Neural progenitor cell (in vitro differentiated cells): ENCODE results near the gene CCDC120.

Source experiments
- EZH2 ChIP-seq: fragments of 200-600 bp; sonication (generic); IDR thresholded peaks from 2 replicates; pipeline ENCODE4 v1.6.1; 2017; ENCODE audit warnings: antibody characterized with exemption, mild to moderate bottlenecking, moderate library complexity
- EZH2phosphoT487 ChIP-seq: fragments of 200-600 bp; sonication (generic); IDR thresholded peaks from 2 replicates; pipeline ENCODE4 v1.6.1; 2017; ENCODE audit warnings: antibody characterized with exemption
- TF ChIP-seq, protein P1 (sequence below): fragments of 200-600 bp; sonication (generic); IDR thresholded peaks from 2 replicates; pipeline ENCODE4 v1.5.1; 2017; ENCODE audit warnings: antibody characterized with exemption, mild to moderate bottlenecking

DNA sequence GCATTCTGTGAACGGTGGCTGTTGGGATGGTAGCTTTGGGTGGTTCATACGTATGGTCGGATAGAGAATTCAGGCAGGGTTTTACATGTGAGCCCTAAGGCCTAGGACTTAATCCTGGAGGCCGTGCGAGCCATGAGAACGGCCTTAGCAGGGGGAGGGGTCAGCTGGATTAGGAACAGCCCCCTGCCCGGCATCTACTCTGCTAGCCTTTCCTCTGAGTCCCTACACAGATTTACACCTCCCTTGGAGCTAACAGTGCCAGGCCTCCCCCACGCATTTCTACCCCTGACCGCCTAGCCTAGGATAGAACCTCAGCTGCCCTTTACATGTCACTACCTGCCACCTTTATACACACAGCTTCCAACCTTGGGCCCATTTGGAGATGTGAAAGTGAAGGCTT lies 7.9 kb downstream of the CCDC120 start:
- TF ChIP-seq, protein P1, sequence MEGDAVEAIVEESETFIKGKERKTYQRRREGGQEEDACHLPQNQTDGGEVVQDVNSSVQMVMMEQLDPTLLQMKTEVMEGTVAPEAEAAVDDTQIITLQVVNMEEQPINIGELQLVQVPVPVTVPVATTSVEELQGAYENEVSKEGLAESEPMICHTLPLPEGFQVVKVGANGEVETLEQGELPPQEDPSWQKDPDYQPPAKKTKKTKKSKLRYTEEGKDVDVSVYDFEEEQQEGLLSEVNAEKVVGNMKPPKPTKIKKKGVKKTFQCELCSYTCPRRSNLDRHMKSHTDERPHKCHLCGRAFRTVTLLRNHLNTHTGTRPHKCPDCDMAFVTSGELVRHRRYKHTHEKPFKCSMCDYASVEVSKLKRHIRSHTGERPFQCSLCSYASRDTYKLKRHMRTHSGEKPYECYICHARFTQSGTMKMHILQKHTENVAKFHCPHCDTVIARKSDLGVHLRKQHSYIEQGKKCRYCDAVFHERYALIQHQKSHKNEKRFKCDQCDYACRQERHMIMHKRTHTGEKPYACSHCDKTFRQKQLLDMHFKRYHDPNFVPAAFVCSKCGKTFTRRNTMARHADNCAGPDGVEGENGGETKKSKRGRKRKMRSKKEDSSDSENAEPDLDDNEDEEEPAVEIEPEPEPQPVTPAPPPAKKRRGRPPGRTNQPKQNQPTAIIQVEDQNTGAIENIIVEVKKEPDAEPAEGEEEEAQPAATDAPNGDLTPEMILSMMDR = no peak
- no peak for TF ChIP-seq EZH2
- no peak for TF ChIP-seq EZH2phosphoT487
